Adrenal gland (tissue), 12 donors: ENCODE measurements around the gene PMEPA1. TPM values are rescaled to one million over a fixed set of nuclear protein-coding genes. Genes with fewer than 3 reads are reported as not detected.

Source experiments
- DNase-seq, 7 donors: peaks; one replicate each; pipeline ENCODE4 v3.0.0-alpha.2; 2019 to 2020
- H3K27ac ChIP-seq, 5 donors: fragments of 200-600 bp; sonication (generic) in 4 of 5; 1 replicate in 3 of 5; 2 replicates in 2 of 5; pipeline versions ENCODE4 v1.5.1 to v1.8.0; 2016 to 2020; ENCODE audit warnings: mild to moderate bottlenecking in 1 of 5
- H3K27me3 ChIP-seq: fragments of 200-600 bp; 2 replicates; pipeline ENCODE4 v1.8.0; 2021
- H3K36me3 ChIP-seq, 2 donors: fragments of 200-600 bp; replicated peaks in 1 of 2; 1 replicate in 1 of 2; 2 replicates in 1 of 2; pipeline versions ENCODE4 v1.5.1 to v1.8.0; 2018 to 2022
- H3K4me1 ChIP-seq, 2 donors: fragments of 200-600 bp; replicated peaks in 1 of 2; 1 replicate in 1 of 2; 2 replicates in 1 of 2; pipeline versions ENCODE4 v1.5.1 to v1.8.0; 2018 to 2021
- H3K4me3 ChIP-seq, 4 donors: fragments of 200-600 bp; sonication (generic) in 3 of 4; one replicate each; pipeline ENCODE4 v1.5.1; 2016 to 2018
- H3K9me3 ChIP-seq, 3 donors: fragments of 200-600 bp; sonication (generic) in 1 of 3; replicated peaks in 1 of 3; 1 replicate in 2 of 3; 2 replicates in 1 of 3; pipeline versions ENCODE4 v1.5.1 to v1.8.0; 2016 to 2021
- POLR2A ChIP-seq, 2 donors: fragments of 450-650 bp; IDR thresholded peaks; one replicate each; pipeline ENCODE4 v1.6.1; 2017; ENCODE audit warnings: antibody characterized with exemption in 2 of 2, mild to moderate bottlenecking in 2 of 2, moderate library complexity in 1 of 2
- WGBS, 4 donors: extraction: QIAGEN DNeasy Blood & Tissue Kit in 2 of 4; methylation state at CpG; one replicate each; pipeline versions ENCODE4 v1.1.5 to v1.1.7; 2013 to 2017; 5-methylcytosine and 5-hydroxymethylcytosine counted together
- intact Hi-C, 2 donors: fragments of 100-400 bp; cut with DNase I; formaldehyde crosslinking; loops; one replicate each; pipeline versions ENCODE4 v1.14.1 to v1.15.0; 2022 to 2023
- polyA plus RNA-seq, 3 donors: library from polyadenylated mRNA; stranded (reverse); fragments of 200-250 nt in 2 of 3; fragments of 350-450 nt in 1 of 3; fragmentation: Illumina TruSeq in 1 of 3; extraction: RNeasy Lipid Tissue Mini Kit (QIAGEN cat#74804) in 1 of 3; gene quantifications; one replicate each; pipeline ENCODE4 v1.2.3, GENCODE V29; 2013 to 2014
- total RNA-seq, 9 donors: library from RNA; depleted of rRNA in 4 of 9; stranded (reverse); fragments of >200 nt in 4 of 9; fragments of 120-200 nt in 1 of 9; fragmentation: NEBNext Ultra II Directional in 1 of 9; extraction: Animal tissue kit (Norgen Biotek cat#: 25700) in 1 of 9; gene quantifications; one replicate each; pipeline versions ENCODE4 v1.1.0 to v1.2.4, GENCODE V29; 2013 to 2023
- TF ChIP-seq, protein P1 (sequence below), 6 experiments: fragments of 450-650 bp in 4 of 6; fragments of 200-600 bp in 2 of 6; sonication (generic) in 1 of 6; IDR thresholded peaks; 1 replicate in 5 of 6; 2 replicates in 1 of 6; pipeline versions ENCODE4 v1.5.1 to v1.8.0; 2016 to 2021; ENCODE audit warnings: antibody characterized with exemption in 6 of 6, mild to moderate bottlenecking in 2 of 6, moderate library complexity in 1 of 6
- donor health status: healthy with polysubstance abuse.
- donor health status: Bipolar disorder and iron deficiency.
- donor health status: DM: yes; HTN: yes; CAD: no.
- donor health status: DM: no; HTN: no; CAD: no.
- donor health status: DM: no; HTN: no; CAD: no.
- donor health status: DM: yes; HTN: yes; CAD: no.

PMEPA1 gene
- total and polyA plus RNA-seq, 12 donors: 1.2 to 36.0 (median 10.0) TPM

DNA sequence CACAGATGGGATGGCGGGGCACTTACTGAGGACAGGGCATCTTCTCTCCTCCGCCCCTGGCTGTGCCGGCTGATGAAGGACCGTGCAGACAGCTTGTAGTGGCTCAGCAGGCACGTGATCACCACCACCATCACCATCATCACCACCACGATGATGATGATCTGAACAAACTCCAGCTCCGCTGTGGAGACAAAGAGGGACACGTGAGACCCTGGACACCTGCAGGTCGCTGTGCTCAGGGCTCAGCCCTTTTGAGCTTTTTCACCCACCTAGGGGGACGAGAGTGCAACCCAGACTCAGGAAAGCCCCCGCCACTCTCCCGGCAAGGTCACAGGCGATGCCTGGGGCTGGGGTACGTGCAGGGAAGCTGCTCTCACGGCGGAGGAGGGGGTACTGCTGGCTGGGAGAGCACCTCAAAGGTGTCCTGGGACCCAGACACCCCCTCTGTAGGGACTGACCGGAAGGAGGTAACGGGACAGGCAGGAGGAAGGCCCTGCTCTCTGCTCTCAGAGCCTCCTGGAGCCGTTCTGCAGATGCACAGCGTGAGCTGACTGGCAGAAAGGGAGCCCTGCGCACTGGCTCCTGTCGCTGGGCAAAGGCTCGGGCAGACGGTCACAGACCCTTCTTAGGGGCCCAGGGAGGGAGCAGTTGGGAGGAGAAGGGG lies 50.2 kb downstream of the PMEPA1 start:
- intact Hi-C loops: loop anchor here (5.0 to 10.0 kb wide), 3 partner anchors 425 to 515 kb away; no protein-coding TSS in a partner anchor

DNA sequence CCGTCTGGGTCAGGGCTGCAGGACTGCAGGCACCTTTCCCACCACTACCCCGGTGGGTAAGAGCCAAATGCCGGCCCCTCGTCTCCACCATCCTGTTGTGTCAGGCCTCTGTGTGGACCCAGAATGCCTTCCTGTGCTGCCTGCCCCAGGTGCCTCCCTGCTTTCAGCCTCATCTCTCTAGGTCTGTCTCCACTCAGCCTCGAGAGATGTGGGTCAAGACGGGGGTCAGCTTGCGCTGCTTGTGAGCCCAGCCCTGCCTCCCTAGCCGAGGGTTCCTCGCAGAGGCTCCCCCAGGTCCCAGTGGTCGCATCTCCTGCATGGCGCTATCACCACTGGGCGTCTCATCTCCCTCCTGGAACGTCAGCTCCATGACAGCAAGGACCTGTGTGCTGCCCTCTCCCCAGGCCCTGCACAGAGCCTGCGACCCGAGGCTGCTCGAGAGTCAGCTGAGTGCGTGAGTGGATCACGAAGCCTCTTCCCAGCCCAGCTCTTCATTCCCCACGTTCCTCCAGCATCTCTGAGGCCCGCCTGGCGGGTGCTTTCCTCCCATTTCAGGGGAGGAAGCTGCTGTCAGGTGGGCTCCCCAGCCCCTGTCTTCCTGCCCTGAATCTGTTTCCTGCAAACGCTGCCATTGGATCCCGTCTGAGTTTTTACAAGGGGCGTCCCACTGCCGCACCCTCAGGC lies 50.8 kb downstream of the PMEPA1 start:
- WGBS, 4 donors: 82 to 88% (median 86%) methylated on average over 12 to 25 of the region's 25 CpGs
- DNase-seq: peak in 5 of 7 donors; percentile 5 to 46 (median 12)
- Histone ChIP-seq H3K36me3 (peaks cover 0 to 12% of the 10 kb centered on the region in 2 donors), H3K27ac (no peak overlapping the region), H3K4me1 (no peaks in the 10 kb centered on the region), H3K4me3 (no peak overlapping the region), H3K9me3 (no peaks in the 10 kb centered on the region), H3K27me3 (no peaks in the 10 kb centered on the region)
- intact Hi-C loops: loop anchor here (5.0 to 10.0 kb wide), 3 partner anchors 426 to 516 kb away; no protein-coding TSS in a partner anchor
- TF ChIP-seq POLR2A (IDR thresholded peaks at IDR 0.05): no peak
- TF ChIP-seq, protein P1, sequence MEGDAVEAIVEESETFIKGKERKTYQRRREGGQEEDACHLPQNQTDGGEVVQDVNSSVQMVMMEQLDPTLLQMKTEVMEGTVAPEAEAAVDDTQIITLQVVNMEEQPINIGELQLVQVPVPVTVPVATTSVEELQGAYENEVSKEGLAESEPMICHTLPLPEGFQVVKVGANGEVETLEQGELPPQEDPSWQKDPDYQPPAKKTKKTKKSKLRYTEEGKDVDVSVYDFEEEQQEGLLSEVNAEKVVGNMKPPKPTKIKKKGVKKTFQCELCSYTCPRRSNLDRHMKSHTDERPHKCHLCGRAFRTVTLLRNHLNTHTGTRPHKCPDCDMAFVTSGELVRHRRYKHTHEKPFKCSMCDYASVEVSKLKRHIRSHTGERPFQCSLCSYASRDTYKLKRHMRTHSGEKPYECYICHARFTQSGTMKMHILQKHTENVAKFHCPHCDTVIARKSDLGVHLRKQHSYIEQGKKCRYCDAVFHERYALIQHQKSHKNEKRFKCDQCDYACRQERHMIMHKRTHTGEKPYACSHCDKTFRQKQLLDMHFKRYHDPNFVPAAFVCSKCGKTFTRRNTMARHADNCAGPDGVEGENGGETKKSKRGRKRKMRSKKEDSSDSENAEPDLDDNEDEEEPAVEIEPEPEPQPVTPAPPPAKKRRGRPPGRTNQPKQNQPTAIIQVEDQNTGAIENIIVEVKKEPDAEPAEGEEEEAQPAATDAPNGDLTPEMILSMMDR (IDR thresholded peaks at IDR 0.05): no peak

More for the DNA sequence above, 50.2 kb downstream of the PMEPA1 start:
- peaks cover 0 to 12% of the 10 kb centered on the region in 2 donors for H3K36me3 ChIP-seq
- TF ChIP-seq, protein P1 (IDR thresholded peaks at IDR 0.05): no peak
- no peak for TF ChIP-seq POLR2A (IDR thresholded peaks at IDR 0.05)
- peak in 5 of 7 donors; percentile 4 to 41 (median 9) for DNase-seq
- H3K27me3 ChIP-seq: no peaks in the 10 kb centered on the region
- H3K4me1 ChIP-seq: no peaks in the 10 kb centered on the region
- H3K9me3 ChIP-seq: no peaks in the 10 kb centered on the region
- WGBS, 4 donors: 80 to 90% (median 86%) methylated on average over 19 to 24 of the region's 24 CpGs
- no peak overlapping the region for H3K27ac ChIP-seq
- H3K4me3 ChIP-seq: no peak overlapping the region

DNA sequence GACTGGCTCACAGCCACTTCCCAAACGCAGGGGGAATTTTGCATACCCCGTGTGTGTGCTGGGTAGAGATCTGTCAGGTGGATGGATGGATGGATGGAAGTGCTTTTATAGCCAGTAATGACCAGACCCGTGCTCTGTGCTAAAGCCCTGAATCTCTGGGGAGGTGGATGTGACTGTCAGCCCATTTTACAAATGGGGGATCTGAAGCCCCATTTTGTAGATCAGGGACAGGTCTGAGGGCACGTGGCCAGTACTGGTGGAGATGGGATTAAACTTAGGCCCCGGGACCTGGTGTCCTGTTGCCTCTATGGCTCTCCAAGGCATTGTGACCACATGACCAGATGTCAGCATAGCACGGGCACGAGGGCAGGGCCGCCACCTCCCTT lies 51.4 kb downstream of the PMEPA1 start:
- TF ChIP-seq, protein P1 (IDR thresholded peaks at IDR 0.05): no peak
- no peak for TF ChIP-seq POLR2A (IDR thresholded peaks at IDR 0.05)
- Histone ChIP-seq H3K9me3 (no peaks in the 10 kb centered on the region), H3K4me1 (no peaks in the 10 kb centered on the region), H3K27ac (no peak overlapping the region), H3K4me3 (no peak overlapping the region), H3K27me3 (no peaks in the 10 kb centered on the region), H3K36me3 (peaks cover 0 to 12% of the 10 kb centered on the region in 2 donors)
- WGBS, 4 donors: 83 to 87% (median 84%) methylated on average over 2 to 8 of the region's 8 CpGs
- peak in 1 of 7 donors; percentile 12 for DNase-seq
- intact Hi-C loops: loop anchor here (5.0 to 10.0 kb wide), 3 partner anchors 426 to 516 kb away; no protein-coding TSS in a partner anchor
